Measurements from ENCODE around the gene MPZL2.

MPZL2 gene

DNA sequence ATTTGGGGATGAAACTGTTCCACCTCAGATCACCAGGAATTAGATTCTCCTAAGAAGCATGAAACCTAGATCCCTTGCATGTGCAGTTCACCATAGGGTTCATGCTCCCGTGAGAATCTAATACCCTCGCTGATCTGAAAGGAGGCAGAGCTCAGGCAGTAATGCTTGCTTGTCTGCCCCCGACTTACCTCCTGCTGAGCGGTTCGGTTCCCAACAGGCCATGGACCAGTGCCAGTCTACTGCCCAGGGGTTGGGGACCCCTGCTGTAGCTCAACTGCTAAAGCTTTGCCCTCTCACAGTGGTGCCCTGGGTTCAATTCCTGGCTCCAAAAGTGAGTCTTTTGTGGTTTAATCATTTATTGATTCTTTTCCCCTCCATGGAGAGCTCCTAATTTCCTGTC, 42.7 kb downstream of the MPZL2 start:
- no peak for TF ChIP-seq GABPA (IDR thresholded peaks at IDR 0.05; ENCODE audit: low read depth)
- TF ChIP-seq POLR2AphosphoS5 (IDR thresholded peaks at IDR 0.05; ENCODE audit: low read depth) = no peak
- no peak for TF ChIP-seq SPI1 (IDR thresholded peaks at IDR 0.05; ENCODE audit: borderline replicate concordance, low read depth)
- TF ChIP-seq, protein P1, sequence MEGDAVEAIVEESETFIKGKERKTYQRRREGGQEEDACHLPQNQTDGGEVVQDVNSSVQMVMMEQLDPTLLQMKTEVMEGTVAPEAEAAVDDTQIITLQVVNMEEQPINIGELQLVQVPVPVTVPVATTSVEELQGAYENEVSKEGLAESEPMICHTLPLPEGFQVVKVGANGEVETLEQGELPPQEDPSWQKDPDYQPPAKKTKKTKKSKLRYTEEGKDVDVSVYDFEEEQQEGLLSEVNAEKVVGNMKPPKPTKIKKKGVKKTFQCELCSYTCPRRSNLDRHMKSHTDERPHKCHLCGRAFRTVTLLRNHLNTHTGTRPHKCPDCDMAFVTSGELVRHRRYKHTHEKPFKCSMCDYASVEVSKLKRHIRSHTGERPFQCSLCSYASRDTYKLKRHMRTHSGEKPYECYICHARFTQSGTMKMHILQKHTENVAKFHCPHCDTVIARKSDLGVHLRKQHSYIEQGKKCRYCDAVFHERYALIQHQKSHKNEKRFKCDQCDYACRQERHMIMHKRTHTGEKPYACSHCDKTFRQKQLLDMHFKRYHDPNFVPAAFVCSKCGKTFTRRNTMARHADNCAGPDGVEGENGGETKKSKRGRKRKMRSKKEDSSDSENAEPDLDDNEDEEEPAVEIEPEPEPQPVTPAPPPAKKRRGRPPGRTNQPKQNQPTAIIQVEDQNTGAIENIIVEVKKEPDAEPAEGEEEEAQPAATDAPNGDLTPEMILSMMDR (IDR thresholded peaks at IDR 0.05; ENCODE audit: insufficient read depth, low read length) = no peak
- TF ChIP-seq, protein P2, sequence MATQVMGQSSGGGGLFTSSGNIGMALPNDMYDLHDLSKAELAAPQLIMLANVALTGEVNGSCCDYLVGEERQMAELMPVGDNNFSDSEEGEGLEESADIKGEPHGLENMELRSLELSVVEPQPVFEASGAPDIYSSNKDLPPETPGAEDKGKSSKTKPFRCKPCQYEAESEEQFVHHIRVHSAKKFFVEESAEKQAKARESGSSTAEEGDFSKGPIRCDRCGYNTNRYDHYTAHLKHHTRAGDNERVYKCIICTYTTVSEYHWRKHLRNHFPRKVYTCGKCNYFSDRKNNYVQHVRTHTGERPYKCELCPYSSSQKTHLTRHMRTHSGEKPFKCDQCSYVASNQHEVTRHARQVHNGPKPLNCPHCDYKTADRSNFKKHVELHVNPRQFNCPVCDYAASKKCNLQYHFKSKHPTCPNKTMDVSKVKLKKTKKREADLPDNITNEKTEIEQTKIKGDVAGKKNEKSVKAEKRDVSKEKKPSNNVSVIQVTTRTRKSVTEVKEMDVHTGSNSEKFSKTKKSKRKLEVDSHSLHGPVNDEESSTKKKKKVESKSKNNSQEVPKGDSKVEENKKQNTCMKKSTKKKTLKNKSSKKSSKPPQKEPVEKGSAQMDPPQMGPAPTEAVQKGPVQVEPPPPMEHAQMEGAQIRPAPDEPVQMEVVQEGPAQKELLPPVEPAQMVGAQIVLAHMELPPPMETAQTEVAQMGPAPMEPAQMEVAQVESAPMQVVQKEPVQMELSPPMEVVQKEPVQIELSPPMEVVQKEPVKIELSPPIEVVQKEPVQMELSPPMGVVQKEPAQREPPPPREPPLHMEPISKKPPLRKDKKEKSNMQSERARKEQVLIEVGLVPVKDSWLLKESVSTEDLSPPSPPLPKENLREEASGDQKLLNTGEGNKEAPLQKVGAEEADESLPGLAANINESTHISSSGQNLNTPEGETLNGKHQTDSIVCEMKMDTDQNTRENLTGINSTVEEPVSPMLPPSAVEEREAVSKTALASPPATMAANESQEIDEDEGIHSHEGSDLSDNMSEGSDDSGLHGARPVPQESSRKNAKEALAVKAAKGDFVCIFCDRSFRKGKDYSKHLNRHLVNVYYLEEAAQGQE (IDR thresholded peaks at IDR 0.05; ENCODE audit: insufficient replicate concordance, low read depth) = no peak
- H3K27me3 ChIP-seq (ENCODE audit: insufficient read depth, poor library complexity, severe bottlenecking) = no peaks in the 10 kb centered on the region
- no peak overlapping the region for H3K4me3 ChIP-seq (replicated peaks; ENCODE audit: insufficient read depth, low read length)
- H3K27ac ChIP-seq (replicated peaks) = no peak overlapping the region
- no peak for DNase-seq (ENCODE audit: low read depth in 1 of 2, low spot score in 1 of 2)

DNA sequence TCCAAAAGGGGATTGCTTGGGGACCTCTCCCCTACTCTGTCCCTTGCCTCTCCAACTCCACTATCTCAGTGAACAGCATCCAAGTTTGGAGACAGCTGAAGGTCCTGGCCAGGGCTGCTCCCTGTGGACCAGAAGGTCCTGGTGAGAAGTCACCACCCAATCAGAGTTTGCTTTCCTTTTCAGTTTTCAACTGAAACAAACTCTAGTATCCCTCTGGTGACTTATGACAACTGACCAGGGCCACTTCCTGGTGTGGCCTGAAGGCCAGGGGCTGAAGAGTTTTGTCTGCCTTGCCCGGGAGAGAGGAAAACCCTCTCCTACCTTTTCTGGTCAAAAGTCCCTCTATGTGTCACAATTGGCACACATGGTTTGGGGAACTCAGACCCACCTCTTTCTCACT, 44.4 kb downstream of the MPZL2 start:
- H3K4me3 ChIP-seq (replicated peaks; ENCODE audit: insufficient read depth, low read length) = no peak overlapping the region
- DNase-seq (ENCODE audit: low read depth in 1 of 2, low spot score in 1 of 2) = no peak
- TF ChIP-seq GABPA (IDR thresholded peaks at IDR 0.05; ENCODE audit: low read depth) = no peak
- no peak for TF ChIP-seq SPI1 (IDR thresholded peaks at IDR 0.05; ENCODE audit: borderline replicate concordance, low read depth)
- TF ChIP-seq, protein P1 (IDR thresholded peaks at IDR 0.05; ENCODE audit: insufficient read depth, low read length) = no peak
- TF ChIP-seq, protein P2 (IDR thresholded peaks at IDR 0.05; ENCODE audit: insufficient replicate concordance, low read depth) = no peak
- no peak for TF ChIP-seq POLR2AphosphoS5 (IDR thresholded peaks at IDR 0.05; ENCODE audit: low read depth)
- H3K27ac ChIP-seq (replicated peaks) = no peak overlapping the region
- no peaks in the 10 kb centered on the region for H3K27me3 ChIP-seq (ENCODE audit: insufficient read depth, poor library complexity, severe bottlenecking)

DNA sequence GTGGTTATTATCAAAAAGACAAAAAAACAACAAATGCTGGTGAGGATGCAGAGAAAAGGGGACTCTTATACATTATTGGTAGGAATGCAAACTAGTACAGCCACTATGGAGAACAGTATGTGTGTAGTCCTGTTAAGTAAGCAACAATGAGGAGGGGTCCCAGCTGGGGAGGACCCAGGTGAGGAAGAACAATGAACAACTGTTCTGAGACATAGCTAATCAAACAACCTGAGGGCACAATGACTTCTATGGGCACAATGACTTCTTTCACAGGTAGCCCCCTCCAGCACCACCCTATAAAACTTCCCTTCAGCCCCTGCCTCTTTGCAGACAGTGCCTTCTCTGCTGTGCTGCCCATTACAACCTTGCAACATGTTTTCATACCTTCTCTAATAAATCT, 44.9 kb downstream of the MPZL2 start:
- TF ChIP-seq POLR2AphosphoS5 (IDR thresholded peaks at IDR 0.05; ENCODE audit: low read depth) (no peak), GABPA (IDR thresholded peaks at IDR 0.05; ENCODE audit: low read depth) (no peak), SPI1 (IDR thresholded peaks at IDR 0.05; ENCODE audit: borderline replicate concordance, low read depth) (no peak)
- TF ChIP-seq, protein P1 (IDR thresholded peaks at IDR 0.05; ENCODE audit: insufficient read depth, low read length) = no peak
- TF ChIP-seq, protein P2 (IDR thresholded peaks at IDR 0.05; ENCODE audit: insufficient replicate concordance, low read depth) = no peak
- no peak overlapping the region for H3K4me3 ChIP-seq (replicated peaks; ENCODE audit: insufficient read depth, low read length)
- DNase-seq (ENCODE audit: low read depth in 1 of 2, low spot score in 1 of 2) = no peak
- H3K27ac ChIP-seq (replicated peaks) = no peak overlapping the region
- H3K27me3 ChIP-seq (ENCODE audit: insufficient read depth, poor library complexity, severe bottlenecking) = no peaks in the 10 kb centered on the region

Data from HL-60 (cell line).